GM18951 (cell line): ENCODE results near the gene NEK6.

Experiments
- POLR2A ChIP-seq: IDR thresholded peaks from 4 replicates; pipeline ENCODE4 v1.6.1; 2011; ENCODE audit warnings: mild to moderate bottlenecking; ENCODE audit not compliant: insufficient read length, insufficient read depth; ENCODE audit errors: extremely low read depth
- in situ Hi-C: fragments of 300-500 bp; cut with MboI; formaldehyde crosslinking; loops from one replicate; pipeline ENCODE4 v1.12.0; 2022; ENCODE audit warnings: low sequenced_read_pairs, mixed read lengths, inconsistent platforms; ENCODE audit not compliant: unreplicated experiment

Gene NEK6

DNA sequence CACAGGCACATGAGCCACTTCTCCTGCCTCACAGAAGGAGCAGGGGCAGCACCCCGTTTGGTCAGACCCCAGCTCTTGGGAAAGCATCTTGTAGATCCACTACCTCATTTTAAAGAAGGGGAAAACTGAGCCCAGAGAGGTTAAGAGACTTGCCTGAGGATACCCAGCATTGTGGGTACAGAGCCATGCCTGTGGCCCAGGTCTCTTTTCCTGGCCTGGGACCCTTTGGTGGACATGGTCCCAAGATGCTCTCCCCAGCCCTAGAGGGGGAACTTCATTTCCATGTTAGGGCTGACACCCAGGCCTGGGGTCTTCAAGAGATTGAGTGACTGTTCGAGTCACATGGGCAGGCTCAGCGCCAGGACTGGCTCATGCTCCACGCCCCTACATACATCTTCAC, 64.2 kb downstream of the NEK6 start:
- no peak for TF ChIP-seq POLR2A
- in situ Hi-C loops, result loop anchor here (5.0 to 25.0 kb wide), 2 partner anchors 205 to 910 kb away; no protein-coding TSS in a partner anchor

DNA sequence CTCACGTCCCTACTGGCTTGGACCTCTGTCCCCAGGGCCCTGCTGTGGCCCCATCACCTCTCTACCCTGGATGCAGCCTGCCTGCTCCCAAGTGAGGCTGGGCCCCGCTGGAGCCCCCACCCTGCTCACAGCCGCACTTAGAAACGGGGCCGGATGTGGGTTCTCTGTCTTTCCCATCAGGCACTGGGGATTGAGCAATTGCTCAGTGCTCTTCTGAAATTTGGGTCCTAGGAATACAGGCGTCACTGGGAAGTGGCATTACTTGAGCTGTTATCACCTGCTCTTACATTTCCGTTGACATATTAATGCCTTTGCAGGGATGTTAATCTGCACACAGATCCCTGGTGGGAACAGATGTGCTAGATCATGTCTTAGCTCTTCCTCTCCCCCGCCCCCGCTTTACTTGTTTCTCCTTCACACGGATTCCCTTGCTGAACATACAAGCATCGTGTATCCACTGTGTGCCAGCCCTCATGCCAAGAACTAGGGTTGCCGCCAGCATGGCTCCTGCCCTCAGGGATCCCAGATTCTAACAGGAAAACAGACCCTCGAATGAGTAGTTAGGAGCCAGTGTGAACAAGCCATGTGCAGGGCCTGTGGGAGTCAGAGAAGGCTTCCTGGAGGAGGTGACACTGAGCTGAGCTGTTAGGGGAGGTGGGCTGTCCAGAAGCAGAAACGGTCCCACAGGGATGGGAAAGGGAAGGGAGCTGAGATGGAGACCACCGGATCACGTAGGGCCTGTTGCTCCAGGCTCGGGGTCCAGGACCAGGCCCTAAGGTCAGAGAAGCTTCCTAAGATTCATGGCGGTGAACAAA, 65.1 kb downstream of the NEK6 start:
- no peak for TF ChIP-seq POLR2A
- in situ Hi-C loops, result loop anchor here (5.0 to 25.0 kb wide), 2 partner anchors 206 to 911 kb away; no protein-coding TSS in a partner anchor

DNA sequence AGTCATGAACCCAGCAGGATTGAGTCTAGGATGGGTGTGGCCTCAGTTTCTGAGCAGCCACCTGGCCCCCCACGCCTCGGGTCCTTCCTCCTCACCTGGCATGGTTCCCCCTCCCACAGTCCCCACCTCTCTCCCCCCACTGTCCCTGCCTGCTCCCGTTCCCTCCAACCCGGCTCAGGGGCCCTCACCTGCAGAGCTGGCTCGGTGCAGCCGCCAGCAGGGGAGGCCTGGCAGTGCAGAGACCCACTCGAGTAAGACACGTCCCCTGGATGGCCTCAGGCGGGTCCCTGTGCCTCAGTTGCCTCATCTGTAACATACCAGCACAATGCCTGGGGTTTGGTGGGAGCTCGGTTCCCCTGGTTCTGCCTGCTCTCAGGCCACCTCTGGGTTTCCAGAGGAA, 66.2 kb downstream of the NEK6 start:
- in situ Hi-C loops, result loop anchor here (5.0 to 25.0 kb wide), 2 partner anchors 207 to 912 kb away; no protein-coding TSS in a partner anchor
- no peak for TF ChIP-seq POLR2A

DNA sequence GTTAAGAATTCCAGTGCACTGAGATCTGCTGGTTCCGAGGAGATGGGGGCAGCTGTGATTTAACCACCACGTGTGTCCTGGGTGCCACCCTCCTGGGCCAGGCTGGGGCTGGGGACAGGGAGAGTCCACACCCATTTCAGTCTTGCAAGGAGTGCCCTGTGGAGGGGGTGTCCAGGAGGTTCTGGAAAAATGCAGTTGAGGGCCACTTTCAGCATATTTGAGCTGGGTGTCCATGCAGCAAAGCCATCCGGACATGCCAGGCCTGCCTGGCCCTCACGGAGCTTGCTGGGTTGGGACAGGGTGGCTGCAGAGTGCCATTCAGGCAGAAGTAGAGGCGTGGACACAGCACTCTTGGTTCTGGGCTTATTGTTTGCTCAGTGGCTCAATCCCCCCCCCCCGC, 68.1 kb downstream of the NEK6 start:
- TF ChIP-seq POLR2A, result no peak
- in situ Hi-C loops, result no loop called here

DNA sequence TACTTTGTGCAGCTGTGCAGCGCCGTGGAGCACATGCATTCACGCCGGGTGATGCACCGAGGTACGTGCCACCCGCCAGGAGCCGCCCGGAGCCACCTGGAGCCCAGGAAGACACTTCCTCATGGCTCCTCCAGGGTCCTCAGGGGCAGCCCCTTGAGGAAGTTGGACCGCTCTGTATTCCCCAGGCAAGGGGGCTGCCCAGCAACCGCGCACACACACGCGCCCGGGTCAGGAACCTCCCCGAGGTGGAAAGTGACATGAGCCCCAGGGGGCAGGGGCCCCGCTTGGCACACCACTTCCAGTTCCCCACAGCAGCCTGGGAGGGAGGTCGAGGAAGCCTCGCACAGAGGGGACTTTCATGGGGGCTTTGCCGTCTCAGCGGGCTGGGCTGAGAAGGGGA, 68.6 kb downstream of the NEK6 start:
- in situ Hi-C loops, result no loop called here
- no peak for TF ChIP-seq POLR2A

DNA sequence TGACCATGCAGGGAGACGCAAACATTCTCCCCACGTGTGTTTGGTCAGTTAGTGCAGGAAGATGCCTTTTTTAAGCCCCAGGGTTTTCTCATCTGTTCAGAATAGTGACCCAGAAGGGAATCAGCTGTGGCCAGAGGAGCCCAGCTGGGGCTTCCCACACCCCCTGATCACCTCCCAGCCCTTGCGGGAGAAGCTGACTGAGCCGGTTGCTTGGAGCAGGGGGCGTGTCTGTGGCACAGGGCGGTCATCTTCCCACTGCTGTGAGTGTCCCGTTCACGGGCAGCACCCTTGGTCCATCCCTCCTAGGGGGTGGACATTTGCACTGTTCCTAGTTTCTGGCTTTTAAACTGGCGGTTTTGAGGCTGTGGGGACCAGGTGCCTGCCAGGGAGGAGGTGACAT, 69.7 kb downstream of the NEK6 start:
- in situ Hi-C loops, result no loop called here

DNA sequence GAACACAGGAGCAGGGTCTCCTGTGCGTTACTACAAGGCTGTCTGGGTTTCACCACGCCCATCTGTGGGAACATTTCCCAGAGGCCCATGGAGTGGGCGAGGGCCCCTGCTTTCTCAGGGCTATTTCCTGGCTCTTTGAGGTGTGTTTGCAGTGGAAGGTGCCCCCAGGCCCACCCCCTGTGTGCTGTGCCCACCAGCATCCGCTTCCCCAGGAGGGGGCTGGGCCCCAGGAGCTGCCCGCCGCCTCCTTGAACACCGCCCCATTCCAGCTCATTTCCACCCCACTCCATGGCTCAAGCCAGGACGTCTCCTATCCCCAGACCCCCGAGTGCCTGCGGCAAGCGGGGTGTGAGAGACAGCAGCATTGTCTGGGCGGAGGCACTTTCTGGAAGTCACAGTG, 70.5 kb downstream of the NEK6 start:
- no peak for TF ChIP-seq POLR2A
- in situ Hi-C loops, result no loop called here

More for the DNA sequence above, 69.7 kb downstream of the NEK6 start:
- no peak for TF ChIP-seq POLR2A

DNA sequence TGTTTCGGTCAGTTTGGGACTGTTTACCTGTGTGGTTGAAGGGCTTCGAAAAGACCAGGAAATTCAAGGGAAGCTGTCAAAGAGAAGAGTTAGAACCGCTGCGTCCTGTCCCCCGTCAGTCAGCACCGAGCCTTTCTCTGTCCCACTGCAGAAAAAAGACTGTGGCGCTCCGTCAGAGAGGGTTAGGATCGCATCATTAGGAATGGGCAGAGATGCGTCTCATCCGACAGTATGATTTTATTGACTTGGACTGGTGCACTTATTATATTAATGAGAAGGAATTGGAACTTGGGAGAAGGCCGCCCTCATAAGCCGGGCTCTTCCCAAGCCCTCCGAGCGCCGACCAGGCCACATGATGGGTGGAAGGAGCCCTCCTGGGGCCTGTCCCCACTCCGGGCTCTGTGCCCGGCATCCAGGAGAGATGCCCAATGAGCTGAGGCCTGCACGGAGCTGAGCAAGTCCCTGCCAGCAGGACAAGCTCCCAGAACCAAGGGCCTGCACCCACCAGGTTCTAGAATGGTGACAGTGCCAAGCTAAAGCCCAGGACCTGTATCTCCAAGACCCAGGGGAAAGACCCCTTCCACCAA, 71.5 kb downstream of the NEK6 start:
- in situ Hi-C loops, result no loop called here
- no peak for TF ChIP-seq POLR2A

DNA sequence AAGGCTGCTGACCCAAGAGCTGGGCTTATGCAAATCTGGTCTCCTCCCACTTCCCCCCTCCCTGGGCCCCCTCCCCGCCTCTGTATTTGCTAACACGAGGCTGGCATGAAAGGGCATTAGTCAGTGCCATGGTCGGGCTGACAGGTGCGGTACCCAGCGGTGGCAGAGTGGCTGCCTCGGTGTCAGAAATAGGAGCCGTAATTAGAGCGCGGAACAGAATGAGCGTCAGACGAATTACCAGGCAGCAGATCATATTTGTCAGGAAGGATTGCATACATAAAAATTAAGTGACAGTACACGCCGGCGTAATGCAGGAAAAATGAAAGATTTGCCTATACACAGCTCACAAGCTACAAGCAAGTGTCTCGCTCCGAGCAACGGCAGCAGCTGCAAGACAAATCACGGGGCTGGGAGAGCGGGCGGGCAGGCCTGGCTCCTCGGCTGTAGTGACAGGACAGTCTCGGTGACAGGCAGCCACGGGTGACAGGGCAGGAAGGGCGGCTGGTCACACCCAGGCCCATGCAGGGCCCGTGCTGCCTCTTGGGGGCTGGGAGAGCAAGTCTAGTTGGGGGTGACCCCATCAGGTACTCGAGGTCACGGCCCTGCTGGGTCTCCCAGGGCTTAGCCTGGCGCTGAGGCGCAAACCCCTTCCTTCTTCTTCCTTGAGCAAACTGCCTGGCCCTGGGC, 72.4 kb downstream of the NEK6 start:
- in situ Hi-C loops, result no loop called here
- TF ChIP-seq POLR2A, result no peak

DNA sequence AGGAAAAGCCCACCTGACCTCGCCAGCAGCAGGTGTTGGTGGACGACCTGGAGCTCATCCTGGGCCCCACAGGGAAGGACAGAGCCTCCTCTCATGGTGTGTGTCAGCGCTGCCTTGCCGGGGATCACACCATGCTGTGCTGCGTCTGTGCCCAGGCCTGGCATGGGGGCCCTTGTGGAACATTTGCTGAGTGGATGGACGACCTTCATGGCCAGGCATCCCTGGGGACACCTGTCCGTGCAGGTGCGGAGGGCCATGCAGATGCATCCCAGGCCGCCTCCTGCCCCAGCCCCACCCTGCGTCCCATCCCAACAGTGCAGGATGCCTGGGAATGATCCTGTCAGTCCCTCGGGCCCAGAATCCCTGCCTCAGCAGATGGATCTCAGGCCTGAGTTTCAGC, 73.8 kb downstream of the NEK6 start:
- TF ChIP-seq POLR2A, result no peak
- in situ Hi-C loops, result no loop called here

DNA sequence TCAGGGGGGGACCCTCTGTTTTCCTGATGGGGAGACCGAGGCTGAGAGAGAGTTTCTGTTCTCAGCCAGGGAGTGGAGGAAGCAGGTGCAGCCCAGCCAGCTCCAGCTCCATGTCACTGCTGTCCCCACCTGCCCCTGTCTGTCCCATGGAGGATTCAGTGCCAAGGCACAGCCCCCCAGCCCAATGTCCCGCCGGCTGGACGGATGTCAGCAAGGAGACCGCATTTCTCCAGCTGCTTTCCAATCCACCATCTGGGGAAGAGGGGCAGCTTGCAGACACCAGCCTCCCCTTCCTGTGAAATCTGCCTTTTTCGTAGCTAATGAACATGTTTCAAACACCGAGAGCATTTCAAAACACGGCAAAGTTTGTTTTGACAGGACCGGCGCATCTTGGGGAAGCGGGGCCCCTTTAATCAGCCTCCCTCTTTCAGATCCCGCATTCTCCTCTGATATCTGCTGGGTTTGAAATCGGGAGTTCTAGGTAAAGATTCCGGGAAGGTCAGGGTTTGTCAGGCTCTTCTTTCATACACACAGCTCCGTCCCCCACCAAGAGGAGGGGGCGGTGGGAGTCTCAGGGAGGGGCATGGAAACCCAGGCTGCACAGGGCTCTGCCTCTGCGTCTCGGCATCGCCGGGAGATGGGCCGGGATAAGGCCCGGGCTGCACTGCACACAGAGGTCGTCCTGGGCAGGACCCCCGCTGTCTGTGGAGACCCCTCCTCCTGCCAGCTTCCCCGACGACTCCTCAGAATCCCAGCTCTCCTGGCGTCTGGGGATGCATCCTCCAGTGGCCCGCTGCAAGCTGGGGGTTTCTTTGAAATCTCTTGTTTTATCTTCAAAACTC, 74.8 kb downstream of the NEK6 start:
- in situ Hi-C loops, result no loop called here
- TF ChIP-seq POLR2A, result peak; percentile 9

DNA sequence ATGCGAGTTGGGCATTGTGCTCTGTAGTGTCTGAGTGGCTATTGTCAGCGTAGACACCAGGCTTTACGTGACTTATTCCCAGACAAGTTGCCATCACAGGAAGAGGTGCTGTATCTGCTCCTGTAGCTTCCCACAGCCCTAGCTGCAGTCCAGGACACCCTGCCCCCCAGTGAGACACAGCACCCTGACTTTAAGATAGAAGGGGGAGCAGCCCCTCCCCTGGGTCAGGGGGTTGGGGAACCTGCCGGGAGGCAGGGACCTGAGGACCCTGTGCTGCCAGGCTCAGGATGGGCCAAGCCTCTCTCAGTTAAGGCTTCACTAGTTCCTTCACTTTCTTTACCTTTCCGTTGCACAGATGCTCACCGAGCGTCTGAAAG, 75.4 kb downstream of the NEK6 start:
- TF ChIP-seq POLR2A, result no peak
- in situ Hi-C loops, result no loop called here
